Activated gamma-delta T cell treated with Interleukin-2 at 50 U/mL for 16 hours (primary cell): ENCODE measurements around the gene SEPSECS.

Source experiments
- DNase-seq: peaks from one replicate; pipeline ENCODE4 v3.0.0-alpha.2; 2020

The SEPSECS gene

DNA sequence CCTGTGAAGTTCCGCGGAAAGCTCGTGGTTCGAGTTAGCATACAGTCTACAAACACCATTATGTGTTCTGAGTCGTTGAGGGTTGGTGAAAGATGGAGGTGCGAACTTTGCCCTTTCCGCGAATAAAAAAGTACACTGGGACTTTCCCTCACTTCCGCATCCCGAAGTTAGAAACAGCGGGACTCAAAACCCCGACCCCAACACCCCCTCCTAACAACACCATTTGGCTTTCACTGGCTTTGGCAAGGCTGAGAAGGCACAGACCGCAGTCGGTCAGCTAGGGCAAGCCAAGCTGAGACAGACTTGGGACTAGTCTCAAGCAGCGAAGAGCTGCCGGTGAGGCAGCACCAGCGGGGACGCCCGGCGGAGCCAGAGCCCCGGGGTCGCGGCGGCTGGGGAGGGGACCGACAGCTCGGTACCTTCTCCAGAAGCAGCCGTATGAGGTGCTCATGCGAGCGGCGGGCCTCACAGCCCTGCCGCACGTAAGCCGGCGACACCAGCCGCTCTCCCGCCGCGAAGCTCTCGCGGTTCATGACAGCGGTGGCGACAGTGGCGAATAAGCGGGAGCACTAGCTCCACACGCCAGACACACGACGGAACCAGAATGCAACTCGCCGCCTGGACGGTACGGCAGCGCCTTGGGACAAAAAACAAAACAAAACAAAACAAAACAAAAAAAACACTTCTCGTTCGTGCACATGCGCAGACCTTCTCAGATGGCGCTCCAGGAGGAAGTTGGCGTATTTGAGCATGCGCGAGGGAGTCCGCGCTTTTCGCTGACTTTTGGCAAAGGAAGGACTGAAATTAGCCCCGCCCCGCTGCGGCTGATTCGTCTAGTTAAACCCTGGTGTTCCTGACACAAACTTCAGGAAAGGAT lies at the start of gene SEPSECS:
Gene SEPSECS, minus strand, starts transcription at position 613 of the 877 bp plus-strand sequence. Its CDS starts 80 bp downstream, at position 533.
- DNase-seq: peak; percentile 92

DNA sequence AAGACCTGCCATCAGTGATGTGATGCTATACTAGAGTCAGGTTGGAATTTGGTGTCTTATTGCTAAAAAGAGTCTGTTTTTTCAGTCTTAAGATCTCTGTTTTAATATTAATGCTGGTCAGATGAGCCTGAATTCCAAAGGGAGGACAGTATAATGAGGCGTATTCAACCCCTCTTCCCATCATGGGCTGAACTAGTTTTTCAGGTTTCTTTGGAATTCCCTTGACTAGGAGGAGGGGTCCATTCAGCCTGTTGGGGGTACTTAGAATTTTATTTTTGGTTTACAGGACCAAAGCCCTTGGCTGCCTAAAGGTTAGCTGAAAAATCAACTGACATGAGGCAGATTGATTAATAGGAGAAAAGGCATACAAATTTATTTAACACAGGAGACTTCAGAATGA lies 49.5 kb upstream of the SEPSECS start:
- no peak for DNase-seq

DNA sequence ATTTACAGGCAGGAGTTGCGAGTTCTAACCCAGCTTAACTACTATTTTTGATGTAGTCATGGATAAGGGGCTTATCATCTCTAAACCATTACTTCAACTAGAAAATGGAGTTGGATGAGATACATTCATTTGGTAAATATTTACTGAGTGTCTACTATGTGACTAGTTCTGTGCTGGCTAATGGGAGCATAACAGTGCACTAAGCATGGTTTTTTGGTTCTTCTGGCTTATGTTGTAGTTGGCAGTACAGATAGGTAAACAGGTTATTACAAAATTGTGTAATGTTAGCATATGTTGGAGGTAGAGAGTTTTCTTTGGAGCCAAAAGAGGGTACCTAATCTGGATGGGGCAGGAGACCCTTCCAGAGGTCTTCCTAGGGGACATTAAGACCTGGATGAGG lies 47.7 kb upstream of the SEPSECS start:
- no peak for DNase-seq

DNA sequence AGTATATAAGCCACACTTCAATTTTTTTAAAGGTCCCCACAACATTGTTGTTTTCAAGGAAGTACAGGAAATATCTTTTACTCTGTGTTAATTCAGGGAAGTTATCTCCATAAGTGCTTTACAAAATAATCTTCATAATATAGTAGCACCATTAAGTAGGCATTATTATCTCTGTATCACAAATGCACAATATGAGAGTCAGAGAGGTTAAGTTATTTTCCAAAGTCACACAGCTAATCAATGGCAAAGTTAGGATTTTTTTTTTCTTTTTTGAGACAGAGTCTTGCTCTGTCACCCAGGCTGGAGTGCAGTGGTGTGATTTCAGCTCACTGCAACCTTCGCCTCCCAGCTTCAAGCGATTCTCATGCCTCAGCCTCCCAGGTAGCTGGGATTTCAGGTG lies 38.5 kb upstream of the SEPSECS start:
- DNase-seq: no peak

DNA sequence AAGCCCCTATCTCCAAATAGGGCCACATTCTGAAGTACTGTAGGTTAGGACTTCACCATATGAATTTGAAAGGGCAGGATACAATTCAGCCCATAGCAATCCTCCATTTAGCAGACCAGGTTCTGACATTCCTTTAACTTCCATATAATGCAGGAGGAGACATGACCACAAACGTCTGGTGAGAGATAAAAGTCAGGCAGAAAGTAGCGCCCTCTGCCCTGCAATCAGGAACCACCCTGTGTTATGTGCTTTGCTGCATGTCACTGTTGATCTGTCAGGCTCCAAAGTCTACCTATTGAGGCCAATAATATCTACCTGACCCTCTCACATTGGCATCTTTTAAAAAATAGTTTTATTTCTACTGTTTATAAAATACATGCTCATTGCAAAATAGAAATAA lies 30.2 kb upstream of the SEPSECS start:
- no peak for DNase-seq

DNA sequence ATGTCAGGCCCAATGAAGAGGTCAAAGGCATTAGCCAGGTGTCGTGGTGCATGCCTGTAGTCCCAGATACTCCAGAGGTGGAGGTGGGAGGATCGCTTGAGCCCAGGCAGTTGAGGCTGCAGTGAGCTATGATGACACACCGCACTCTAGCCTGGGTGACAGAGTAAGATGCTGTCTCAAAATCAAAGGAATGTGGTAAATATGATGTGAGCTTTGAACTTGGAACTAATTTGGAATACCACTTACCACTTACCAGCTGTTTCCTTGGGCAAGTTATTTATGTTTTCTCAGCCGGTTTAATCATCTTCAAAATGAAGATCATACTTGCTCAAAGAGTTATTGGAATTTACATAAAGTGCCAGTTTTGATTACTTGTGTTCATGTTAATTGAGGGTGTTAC lies 23.8 kb upstream of the SEPSECS start:
- no peak for DNase-seq

DNA sequence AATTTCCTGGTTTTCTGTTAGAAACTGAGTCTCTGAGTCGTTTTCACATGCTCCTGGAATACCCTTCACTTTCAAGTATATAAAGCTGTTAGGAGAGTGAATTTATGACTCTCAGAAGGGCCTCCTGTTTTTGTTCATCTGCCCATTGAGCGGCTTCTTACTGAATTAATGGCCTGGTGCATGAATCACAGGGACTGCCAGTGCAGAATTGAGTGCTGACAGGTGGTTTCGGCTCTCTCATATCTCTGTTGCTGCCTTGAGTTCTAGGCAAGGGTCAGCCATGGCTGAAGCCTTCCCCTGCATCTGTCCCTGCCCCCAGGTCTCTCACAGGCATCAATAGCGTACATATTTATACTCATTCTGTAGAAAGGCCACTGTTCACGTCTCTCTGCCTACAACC lies 22.7 kb upstream of the SEPSECS start:
- no peak for DNase-seq

DNA sequence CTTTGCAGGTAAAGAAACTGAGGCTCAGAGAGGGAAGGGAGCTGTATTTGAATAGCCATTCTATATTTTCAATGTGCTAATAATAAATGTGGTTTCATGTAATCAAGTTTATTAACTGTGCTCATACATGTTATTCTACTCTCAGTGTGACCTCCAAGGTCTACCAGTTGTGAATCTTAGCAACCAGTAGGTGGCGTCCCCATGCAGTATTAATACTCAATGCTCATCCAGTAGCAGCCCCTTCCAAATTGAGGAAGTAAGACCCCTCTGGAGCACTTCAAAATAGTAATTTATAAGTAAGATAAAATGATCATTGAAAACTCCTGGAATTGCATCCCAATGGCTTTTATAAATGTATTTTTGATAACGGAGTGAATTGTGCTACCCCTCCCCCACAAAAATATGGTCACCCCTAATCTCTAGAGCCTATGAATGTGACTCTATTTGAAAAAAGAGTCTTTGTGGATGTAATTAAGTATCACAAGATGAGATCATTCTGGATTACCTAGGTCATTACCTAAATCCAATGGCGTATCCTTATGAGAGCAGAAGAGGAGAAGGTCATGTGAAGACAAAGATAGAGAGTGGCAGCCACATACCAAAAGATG lies 20.4 kb upstream of the SEPSECS start:
- peak; percentile 18 for DNase-seq

DNA sequence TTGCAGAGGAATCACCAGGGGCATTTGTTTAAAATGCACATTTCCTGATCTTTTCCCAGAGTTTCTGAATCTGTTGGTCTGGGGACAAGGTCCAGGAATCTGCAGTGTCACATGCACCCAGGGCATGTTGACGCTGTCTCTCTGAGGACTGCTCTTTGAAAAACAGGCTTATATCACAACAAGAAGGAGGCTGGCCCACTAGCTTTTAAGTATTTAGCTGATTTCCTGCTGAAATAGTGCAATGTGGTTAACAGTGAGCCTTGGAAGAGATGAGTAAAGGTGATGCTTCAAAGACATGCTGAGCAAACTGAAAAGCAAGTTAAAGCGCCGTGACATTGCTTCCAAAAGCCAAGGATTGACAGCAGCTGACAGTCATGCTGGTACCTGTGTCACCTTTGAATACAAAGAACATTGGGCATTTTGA lies 18.6 kb upstream of the SEPSECS start:
- no peak for DNase-seq

DNA sequence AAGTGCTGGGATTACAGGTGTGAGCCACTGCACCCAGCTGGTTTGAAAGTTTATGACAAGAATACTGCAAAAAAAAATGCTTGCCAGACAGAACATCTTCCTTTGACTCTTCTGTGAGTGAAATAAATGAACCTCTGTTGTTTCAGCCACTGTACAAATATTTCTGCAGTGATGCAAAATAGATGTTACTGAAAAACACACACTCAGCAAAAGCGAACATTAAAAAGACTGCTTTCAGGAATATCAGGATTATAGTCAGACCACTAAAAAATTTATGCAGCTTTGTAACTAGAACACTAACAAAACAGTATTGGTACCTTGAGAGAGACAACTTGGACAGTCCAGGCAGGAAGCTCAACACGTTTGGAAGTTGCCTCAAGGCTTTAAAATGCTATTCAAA lies 16.9 kb upstream of the SEPSECS start:
- no peak for DNase-seq

DNA sequence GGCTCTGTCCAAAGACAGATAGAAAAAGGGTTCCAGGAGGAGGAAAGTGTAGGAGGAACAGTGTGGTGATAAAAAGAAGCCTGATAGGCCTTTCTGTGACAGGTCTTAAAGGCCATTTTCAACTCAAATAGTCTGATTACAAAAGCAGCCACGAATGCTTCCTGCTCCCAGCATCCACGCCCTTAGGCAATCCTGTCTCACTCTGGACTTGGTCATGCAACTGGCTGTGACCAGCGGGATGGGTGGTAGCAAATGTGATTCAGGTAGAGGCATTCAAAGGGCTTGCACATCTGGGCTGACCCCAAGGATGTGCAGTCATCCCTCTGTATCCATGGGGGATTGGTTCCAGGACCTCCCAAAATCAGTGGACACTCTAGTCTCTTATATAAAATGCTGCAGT lies 14.4 kb upstream of the SEPSECS start:
- no peak for DNase-seq

DNA sequence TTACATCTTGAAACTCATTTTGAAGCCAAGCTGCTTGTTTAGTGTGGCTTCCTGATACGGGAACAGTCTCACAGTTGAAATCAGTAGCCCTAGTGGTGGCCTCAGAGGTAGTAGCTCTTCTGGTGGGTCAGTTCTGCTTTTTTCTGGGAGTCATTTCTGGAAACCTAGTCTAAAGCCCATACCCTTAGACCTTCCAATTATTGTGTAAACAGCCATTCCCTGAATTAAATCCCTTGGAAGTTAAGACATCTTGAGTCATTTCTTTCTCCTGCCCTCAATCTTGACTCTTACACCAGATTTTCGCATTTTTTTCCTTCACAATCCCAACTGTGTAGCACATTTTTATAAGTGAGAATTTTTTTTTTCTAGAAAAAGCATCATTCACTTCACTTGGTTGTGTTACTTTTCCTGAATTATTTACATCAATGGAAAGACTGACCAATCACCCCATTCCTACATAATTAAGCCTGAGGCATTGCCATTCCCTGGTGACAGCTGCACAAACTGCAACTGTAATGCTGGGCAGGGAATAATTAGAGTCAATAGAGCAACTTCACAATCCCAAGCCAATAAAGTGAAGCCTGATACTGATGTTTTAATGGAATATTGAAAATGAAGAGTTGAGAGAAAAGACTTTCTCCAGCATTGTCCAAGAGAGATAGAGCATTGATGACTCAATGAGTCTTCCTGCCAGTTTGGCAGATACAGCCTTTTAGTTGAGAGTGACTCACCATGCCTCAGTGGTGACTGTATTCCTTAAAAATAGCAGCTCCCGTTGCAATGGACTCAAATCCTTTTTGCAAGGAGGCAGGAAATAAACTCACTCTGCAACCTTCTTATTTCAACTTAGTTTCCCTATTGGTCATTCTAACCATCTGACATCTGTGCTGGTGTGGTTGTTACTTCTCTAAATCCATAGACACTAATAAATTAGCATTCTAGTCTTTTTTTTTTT lies 13.0 kb upstream of the SEPSECS start:
- no peak for DNase-seq

DNA sequence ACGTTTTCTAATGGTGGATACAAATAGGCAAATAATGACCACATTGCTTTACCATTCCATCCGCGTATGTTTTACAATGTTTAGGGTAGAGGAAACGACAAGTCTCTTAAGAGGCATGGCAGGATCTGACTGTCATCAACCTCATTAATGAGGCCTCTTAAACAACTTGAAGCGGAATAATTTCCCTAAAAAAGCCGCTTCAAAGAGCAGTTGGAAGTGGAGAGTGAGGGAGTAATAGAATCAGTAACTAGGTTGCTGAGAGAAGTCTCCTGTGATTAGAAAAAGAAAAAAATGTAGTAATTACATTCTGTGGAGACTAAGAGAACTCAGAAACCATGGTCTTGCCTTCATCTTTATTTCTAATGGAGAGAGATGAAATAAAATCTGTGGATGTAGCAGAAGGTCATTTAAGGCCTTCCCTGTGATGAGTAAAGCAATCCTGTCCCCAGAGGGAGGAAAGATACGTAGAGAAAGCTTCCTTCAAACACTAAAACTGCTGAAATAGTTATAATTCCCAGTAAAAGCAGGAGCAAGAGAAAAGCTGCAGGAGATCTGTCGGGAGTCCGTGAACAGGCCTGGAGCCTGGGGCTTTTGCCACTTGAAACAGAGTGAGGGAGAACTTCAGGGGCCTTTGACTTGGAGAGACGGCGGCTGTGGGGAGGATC lies 11.1 kb upstream of the SEPSECS start:
- no peak for DNase-seq

DNA sequence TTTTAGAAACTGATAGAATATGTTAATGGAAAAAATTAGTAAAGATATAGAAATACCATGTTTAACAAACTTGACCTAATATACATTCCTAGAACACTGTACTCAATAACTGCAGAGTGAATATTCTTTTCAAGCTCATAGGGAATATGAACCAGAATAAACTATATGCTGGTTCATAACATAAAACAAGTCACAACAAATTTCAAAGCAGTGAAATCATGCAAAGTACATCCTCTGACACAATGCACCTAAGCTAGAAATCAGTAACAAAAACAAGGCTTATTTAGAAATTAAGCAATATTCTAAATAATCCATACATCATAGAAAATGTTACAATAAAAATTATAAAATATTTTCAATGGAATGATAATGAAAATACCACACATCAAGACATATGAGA lies 9.2 kb upstream of the SEPSECS start:
- DNase-seq: no peak

DNA sequence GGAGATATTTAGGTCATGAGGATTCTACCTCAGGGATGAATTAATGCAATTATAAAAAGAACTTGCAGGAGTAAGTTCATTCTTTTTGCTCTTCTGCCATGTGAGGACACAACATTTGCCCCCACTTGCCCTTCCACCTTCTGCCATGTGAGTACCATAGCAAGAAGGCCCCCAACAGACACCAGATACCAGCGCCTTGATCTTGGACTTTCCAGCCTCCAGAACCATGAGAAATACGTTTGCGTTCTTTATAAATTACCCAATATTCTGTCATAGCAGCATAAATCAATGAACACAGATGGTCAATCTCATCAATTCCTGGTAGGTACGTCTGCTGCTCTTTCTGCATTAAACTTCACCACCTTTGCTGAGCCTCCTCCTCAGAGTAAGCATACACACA lies 5.7 kb upstream of the SEPSECS start:
- DNase-seq: no peak

DNA sequence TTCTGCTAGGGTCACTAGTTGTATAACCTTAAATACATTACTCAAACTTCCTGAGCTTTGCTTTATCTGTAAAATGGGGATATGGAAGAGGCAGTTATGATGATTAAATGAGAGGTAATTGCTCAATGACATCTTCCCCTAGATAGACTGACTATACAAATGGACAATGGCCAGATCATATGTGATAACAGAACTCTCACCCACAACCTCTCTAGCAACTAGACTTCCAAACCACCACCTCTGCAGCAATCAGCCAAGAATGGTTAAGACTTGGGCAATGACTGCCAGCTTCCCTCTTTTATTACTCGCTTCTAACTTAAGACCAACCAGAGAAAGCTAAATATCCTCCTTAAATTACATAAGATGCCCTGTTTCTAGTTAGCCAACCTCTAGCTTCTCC lies 2.9 kb upstream of the SEPSECS start:
- no peak for DNase-seq

DNA sequence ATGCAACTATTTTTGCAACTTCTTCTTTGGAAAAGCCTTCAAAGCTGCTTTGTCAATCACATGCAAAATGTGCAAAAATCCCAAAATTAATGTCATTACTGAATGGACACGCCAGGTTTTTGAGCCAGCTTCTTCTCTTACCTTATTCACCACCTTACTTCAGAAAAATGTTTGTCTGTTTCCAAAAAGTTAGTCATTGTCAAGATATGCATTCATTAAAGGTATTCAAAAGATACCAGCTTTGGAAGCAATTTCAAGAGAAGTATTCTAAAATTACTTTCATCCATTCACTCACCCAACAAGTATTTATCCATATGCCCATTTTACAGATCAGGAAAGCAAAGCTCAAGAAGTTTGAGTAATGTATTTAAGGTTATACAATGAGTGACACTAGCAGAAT lies 2.3 kb upstream of the SEPSECS start:
- DNase-seq: no peak

DNA sequence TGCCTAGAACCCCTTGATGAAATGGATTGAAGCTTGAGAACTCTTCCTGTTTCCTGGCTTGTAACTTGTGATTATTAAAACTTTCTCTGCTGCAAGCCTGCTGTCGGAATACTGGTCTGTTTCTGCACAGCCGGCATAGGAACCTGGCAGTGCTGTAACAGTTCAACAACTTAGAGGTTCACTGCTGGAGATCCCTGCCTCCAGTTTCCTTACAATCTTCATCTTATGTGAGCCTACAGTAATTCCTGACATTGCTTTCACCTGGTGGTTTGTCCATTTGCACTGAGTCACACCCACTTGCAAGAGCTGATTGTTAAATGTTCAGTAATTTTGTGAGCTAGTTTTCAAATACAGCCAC lies 1.3 kb upstream of the SEPSECS start:
- DNase-seq: no peak

DNA sequence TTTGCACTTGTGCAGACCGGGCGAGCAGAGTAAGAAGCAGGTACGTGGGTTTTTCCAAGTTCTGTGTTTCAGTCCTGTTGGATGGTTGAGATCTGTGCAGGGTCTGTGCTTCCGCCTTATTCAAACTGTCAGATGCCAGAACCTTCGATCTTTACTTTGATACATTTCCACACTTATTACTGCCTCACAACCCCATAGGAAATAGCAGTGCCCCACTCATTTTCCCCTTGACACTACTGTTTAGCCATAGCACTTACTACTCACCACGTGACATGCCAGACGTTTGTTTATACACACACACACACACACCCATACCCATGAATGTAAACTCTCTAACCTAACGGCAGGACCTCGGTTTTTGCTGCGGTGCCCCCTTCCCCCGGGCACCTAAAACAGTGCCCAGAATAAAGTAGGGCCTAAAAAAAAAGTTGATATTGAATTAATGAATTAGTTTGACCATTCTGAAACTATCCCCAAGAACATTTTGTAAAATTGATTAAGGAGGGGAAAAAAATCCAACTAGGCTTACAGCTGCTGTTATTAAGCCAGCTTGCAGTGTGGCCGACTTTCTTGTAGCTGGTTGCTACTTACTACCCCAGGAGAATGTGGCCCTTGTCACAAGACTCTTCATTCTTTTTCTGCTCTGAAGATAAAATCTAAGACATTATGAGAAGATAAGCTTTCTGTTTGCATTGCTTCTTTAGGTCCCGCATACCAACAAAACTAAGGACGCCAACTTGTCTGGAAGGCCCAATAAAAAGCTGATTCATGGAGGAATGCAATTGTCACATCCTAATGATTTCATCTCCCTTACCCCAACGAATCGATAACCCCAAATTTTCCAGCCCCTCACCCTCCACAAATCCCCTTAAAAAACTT lies 704 bp upstream of the SEPSECS start:
- peak; percentile 8 for DNase-seq

DNA sequence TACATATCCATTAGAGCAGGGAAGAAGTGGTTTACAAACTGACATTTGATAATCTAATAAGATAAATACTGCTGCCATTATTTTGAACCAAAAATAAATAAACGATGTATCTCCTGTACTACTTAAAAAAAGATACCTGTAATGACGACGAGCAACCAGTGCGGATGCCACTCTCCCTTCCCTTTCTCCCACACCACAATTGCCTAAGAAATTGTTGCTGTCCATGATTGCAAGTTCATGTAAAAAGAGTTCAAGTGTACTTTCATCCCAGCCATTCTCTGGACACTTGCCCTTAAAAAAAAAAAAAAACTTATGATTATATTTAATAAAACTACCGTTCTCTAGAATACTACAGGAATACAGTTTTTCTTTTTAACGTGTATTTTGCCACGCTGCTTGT lies 1.4 kb downstream of the SEPSECS start:
- no peak for DNase-seq

DNA sequence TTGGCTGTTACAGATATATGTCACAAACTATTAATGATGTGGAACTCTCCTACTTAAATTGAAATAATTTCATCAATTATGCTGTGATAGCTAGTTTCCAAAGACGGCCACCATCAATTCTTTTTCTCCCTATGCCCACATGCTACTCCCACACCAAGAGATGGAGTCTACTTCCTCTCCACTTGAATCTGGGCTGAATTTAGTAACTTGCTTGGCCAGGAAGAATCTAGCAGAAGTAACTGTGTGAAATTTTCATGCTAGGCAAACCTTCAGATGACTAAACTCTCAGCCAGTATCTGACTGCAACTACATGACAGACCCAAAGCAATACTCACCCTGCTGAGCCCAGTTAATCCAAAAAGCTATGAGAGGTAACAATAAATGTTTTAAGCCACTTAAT lies 3.2 kb downstream of the SEPSECS start:
- DNase-seq: no peak

DNA sequence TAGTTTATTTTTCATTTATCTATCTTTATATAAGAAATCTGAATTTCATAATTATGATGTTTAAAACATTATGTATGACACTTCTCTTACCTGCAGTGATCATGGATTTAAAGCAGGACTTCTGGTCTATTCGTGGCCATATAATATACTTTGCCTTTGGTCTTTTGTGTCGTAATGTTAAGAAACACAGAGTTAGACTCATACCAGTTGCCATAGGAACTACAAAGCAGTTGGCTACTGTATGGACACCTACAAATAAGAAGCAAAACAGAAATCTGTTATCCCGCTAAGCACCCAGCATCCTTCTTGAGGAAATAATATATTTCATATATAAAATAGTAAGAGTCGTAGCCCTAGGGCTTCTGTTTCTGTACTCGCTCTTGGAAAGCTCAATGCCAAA lies 4.3 kb downstream of the SEPSECS start:
- no peak for DNase-seq
